Panc1 (cell line): ENCODE measurements around the gene PLCB4.

ENCODE experiments used
- CTCF ChIP-seq: fragments of 450-650 bp; IDR thresholded peaks from 2 replicates; pipeline ENCODE4 v1.5.1; 2017; ENCODE audit warnings: mild to moderate bottlenecking
- POLR2AphosphoS5 ChIP-seq: IDR thresholded peaks from 2 replicates; pipeline ENCODE4 v1.6.1; 2012; ENCODE audit warnings: mild to moderate bottlenecking, low read depth, low read length, moderate library complexity

GRCh38 chr20:9227896-9228615 lies 159.2 kb downstream of the PLCB4 start:
- no peak for TF ChIP-seq CTCF
- TF ChIP-seq POLR2AphosphoS5 = no peak
